ENCODE measurements around the gene RAD51B.

The RAD51B gene

GRCh38 chr14:68702135-68702534 lies 882.6 kb downstream of the RAD51B start:
- H3K4me3 ChIP-seq (replicated peaks in 1 of 2; ENCODE audit: low read depth in 2 of 2, low read length in 2 of 2) = no peak overlapping the region
- DNase-seq (ENCODE audit: low read depth in 2 of 2) = no peak
- no peak for TF ChIP-seq CTCF (IDR thresholded peaks at IDR 0.05; ENCODE audit: low read depth, low read length)

GRCh38 chr14:68702578-68702977 lies 883.0 kb downstream of the RAD51B start:
- no peak for DNase-seq (ENCODE audit: low read depth in 2 of 2)
- TF ChIP-seq CTCF (IDR thresholded peaks at IDR 0.05; ENCODE audit: low read depth, low read length) = no peak
- no peak overlapping the region for H3K4me3 ChIP-seq (replicated peaks in 1 of 2; ENCODE audit: low read depth in 2 of 2, low read length in 2 of 2)

GRCh38 chr14:68703093-68703492 lies 883.5 kb downstream of the RAD51B start:
- TF ChIP-seq CTCF (IDR thresholded peaks at IDR 0.05; ENCODE audit: low read depth, low read length) = no peak
- H3K4me3 ChIP-seq (replicated peaks in 1 of 2; ENCODE audit: low read depth in 2 of 2, low read length in 2 of 2) = no peak overlapping the region
- peak; percentile 61 to 84 for DNase-seq (ENCODE audit: low read depth in 2 of 2)

GRCh38 chr14:68704736-68705720 lies 885.4 kb downstream of the RAD51B start:
- peak; percentile 48 to 52 for DNase-seq (ENCODE audit: low read depth in 2 of 2)
- no peak for TF ChIP-seq CTCF (IDR thresholded peaks at IDR 0.05; ENCODE audit: low read depth, low read length)
- no peak overlapping the region for H3K4me3 ChIP-seq (replicated peaks in 1 of 2; ENCODE audit: low read depth in 2 of 2, low read length in 2 of 2)

GRCh38 chr14:68705741-68706283 lies 886.2 kb downstream of the RAD51B start:
- no peak overlapping the region for H3K4me3 ChIP-seq (replicated peaks in 1 of 2; ENCODE audit: low read depth in 2 of 2, low read length in 2 of 2)
- TF ChIP-seq CTCF (IDR thresholded peaks at IDR 0.05; ENCODE audit: low read depth, low read length) = no peak
- DNase-seq (ENCODE audit: low read depth in 2 of 2) = no peak

GRCh38 chr14:68707482-68707881 lies 887.9 kb downstream of the RAD51B start:
- no peak for TF ChIP-seq CTCF (IDR thresholded peaks at IDR 0.05; ENCODE audit: low read depth, low read length)
- no peak for DNase-seq (ENCODE audit: low read depth in 2 of 2)
- no peak overlapping the region for H3K4me3 ChIP-seq (replicated peaks in 1 of 2; ENCODE audit: low read depth in 2 of 2, low read length in 2 of 2)

All from cardiac fibroblast (primary cell).